BJ (cell line): ENCODE data around the gene HFE. TPM values are rescaled to one million over a fixed set of nuclear protein-coding genes. Genes with fewer than 3 reads are reported as not detected.
A peak's percentile ranks its signal among the peaks of the same experiment; 100 is the strongest.

ENCODE experiments used
- CTCF ChIA-PET: fragments of 350-600 bp; formaldehyde crosslinking; extraction: SDS; loops from one replicate; lab custom pipeline; 2021; ENCODE audit warnings: antibody characterized with exemption, inconsistent platforms; lab: Yijun Ruan, JAX
- POLR2A ChIA-PET: fragments of 300-600 bp; sonication (Branson Sonifier 250); formaldehyde crosslinking; extraction: SDS; loops from one replicate; lab custom pipeline; 2021; ENCODE audit warnings: antibody characterized with exemption; lab: Charles Lee
- DNase-seq: peaks from one replicate; pipeline ENCODE4 v3.0.0-alpha.2; 2011; ENCODE audit warnings: low read depth
- H3K27me3 ChIP-seq: 2 replicates; pipeline ENCODE4 v1.6.0; 2011; ENCODE audit warnings: low read length; ENCODE audit not compliant: control insufficient read depth, insufficient read depth
- H3K36me3 ChIP-seq: 2 replicates; pipeline ENCODE4 v1.5.1; 2011; ENCODE audit warnings: low read length; ENCODE audit not compliant: control insufficient read depth, insufficient read depth
- H3K4me3 ChIP-seq: 2 replicates; pipeline ENCODE4 v1.5.1; 2011; ENCODE audit warnings: low read depth, mild to moderate bottlenecking, control low read depth, low read length
- polyA plus RNA-seq: library from polyadenylated mRNA; depleted of rRNA; stranded (reverse); fragments of >200 nt; gene quantifications from 2 replicates; pipeline ENCODE4 v1.2.3, GENCODE V29; 2011
- TF ChIP-seq, protein P1 (sequence below): IDR thresholded peaks from 2 replicates; pipeline ENCODE4 v1.5.1; 2011; ENCODE audit warnings: low read depth, mild to moderate bottlenecking, control low read depth, inconsistent platforms, low read length, moderate library complexity; ENCODE audit not compliant: insufficient read depth

HFE gene
- polyA plus RNA-seq, 1 experiment: 24.3 TPM

DNA sequence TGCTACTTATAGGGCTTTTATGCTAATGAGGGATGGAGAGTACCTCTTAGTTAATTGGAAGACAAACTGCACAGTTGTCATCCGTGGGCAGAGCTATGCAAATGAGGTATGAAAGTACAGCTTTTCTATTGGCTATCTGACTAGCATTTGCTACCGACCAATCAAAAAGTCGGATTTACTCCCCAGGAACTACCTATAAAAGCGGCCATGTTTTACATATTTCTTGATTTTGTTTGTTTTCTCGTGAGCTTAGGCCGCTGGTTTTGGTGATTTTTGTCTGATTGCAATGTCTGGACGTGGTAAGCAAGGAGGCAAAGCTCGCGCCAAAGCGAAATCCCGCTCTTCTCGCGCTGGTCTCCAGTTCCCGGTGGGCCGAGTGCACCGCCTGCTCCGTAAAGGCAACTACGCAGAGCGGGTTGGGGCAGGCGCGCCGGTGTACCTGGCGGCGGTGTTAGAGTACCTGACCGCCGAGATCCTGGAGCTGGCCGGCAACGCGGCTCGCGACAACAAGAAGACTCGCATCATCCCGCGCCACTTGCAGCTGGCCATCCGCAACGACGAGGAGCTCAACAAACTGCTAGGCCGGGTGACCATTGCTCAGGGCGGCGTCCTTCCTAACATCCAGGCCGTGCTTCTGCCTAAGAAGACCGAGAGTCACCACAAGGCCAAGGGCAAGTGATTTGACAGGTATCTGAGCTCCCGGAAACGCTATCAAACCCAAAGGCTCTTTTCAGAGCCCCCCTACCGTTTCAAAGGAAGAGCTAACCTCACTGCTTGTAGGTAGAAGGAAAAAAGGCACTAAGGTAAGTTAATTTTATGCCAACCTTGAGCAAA is 36.9 kb downstream of the HFE start:
- Histone ChIP-seq H3K4me3 (peak overlapping the region; percentile 59), H3K27me3 (no peaks in the 10 kb centered on the region), H3K36me3 (no peaks in the 10 kb centered on the region; the same call in 1 of the 2 replicates)
- ChIA-PET CTCF (interaction anchor here (0.7 to 2.3 kb wide), 7 partner anchors 27 to 98 kb away, joined by 3 to 11 read pairs (median 4); a partner anchor contains a TSS), POLR2A (interaction anchor here (0.6 to 5.2 kb wide), 33 partner anchors 17 to 1769 kb away, joined by 3 to 172 read pairs (median 5); a partner anchor contains a TSS)
- TF ChIP-seq, protein P1, sequence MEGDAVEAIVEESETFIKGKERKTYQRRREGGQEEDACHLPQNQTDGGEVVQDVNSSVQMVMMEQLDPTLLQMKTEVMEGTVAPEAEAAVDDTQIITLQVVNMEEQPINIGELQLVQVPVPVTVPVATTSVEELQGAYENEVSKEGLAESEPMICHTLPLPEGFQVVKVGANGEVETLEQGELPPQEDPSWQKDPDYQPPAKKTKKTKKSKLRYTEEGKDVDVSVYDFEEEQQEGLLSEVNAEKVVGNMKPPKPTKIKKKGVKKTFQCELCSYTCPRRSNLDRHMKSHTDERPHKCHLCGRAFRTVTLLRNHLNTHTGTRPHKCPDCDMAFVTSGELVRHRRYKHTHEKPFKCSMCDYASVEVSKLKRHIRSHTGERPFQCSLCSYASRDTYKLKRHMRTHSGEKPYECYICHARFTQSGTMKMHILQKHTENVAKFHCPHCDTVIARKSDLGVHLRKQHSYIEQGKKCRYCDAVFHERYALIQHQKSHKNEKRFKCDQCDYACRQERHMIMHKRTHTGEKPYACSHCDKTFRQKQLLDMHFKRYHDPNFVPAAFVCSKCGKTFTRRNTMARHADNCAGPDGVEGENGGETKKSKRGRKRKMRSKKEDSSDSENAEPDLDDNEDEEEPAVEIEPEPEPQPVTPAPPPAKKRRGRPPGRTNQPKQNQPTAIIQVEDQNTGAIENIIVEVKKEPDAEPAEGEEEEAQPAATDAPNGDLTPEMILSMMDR: no peak
- peak; percentile 99 for DNase-seq

DNA sequence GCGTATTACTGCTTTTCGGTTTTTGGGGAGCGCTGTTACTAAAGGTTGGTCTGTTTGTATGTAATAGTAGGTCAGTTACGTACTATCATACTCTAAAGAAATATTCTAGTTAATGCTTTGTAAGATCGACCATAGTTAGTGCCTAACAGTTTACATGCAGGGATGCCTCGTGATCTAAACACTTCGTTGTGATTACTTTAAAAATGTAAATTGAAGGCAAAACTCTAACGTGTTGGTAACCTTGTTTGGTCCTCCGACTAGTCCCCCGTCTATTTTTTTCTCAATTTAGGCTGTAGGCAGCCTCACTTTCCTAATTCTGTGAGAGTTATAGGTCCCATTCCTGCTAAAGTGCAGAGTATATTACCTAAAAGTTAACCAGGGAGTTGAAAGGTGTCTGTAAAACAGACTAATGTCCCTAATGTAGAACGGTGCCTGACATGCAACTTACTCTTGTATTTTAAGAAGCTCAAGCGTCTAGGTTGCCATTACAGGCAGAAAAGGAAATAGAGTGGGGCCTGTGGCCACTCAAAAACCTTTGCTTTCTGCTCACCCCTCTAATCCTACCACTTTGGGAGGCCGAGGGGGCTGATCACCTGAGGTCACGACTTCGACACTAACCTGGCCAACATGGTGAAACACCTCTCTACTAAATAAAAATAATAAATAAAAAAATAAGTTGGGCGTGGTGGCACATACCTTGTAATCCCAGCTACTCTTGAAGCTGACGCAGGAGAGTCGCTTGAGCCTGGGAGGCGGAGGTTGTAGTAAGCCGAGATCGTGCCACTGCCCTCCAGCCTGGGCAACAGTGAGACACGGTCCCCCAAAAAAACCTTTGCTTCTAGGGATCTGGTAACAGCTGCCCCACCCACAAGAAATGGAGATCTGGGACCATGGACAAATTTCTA is 37.8 kb downstream of the HFE start:
- no peaks in the 10 kb centered on the region for H3K27me3 ChIP-seq
- peak overlapping the region; percentile 58 for H3K4me3 ChIP-seq
- ChIA-PET CTCF (interaction anchor here (0.7 to 2.3 kb wide), 7 partner anchors 26 to 429 kb away, joined by 3 to 11 read pairs (median 3); a partner anchor contains a TSS), POLR2A (interaction anchor here (0.5 to 5.2 kb wide), 18 partner anchors 18 to 1768 kb away, joined by 3 to 172 read pairs (median 8); a partner anchor contains a TSS)
- H3K36me3 ChIP-seq: peaks cover 2% of the 10 kb centered on the region
- DNase-seq: no peak
- TF ChIP-seq, protein P1: no peak

DNA sequence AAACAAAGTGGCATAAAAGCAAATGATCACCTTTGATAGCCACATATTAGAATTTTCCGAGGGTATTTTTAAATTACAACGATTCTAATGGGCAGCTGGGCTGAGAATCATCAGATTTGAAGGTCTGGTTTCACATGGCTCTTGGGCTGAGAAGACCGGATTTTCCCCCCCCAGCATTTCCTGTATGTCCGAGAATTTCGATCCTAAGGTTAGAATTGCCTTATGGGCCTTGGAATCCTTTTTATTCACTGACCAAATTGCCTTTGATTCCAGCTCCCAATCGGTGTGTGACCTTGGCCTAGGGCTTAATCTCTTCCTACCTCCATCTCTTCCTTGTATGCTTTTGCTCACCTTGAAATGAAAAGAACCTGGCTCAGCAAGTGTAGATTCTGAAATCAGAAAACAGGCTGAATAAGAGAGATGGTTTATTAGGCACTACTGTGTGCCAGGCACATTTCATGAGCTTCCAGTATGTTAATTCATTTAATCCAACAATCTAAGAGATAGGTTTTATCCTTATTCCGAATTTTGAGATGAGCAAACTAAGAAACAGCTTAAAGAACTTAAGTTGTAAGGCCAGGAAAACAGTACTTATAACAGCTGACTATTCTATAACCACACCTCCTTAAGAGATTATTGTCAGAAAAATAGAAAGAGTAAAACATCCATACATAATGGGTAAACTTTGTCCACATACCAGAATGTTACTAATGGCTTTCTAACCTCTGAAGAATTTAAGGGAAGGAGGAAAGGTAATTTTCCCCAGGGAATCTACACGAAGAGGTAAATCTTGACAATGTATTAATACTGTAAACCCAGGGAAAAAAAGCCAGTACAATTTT is 39.4 kb downstream of the HFE start:
- DNase-seq: no peak
- peak overlapping the region; percentile 58 for H3K4me3 ChIP-seq
- POLR2A ChIA-PET: interaction anchor here (0.6 to 5.2 kb wide), 4 partner anchors 10 to 83 kb away, joined by 3 to 172 read pairs (median 28); a partner anchor contains a TSS
- H3K27me3 ChIP-seq: no peaks in the 10 kb centered on the region
- H3K36me3 ChIP-seq: peaks cover 6% of the 10 kb centered on the region
- CTCF ChIA-PET: interaction anchor here (1.1 to 1.3 kb wide), 4 partner anchors 27 to 428 kb away, joined by 3 read pairs; a partner anchor contains a TSS
- TF ChIP-seq, protein P1: no peak

- POLR2A ChIA-PET: interaction anchor here (0.7 to 1.1 kb wide), 2 partner anchors 28 to 83 kb away, joined by 3 to 4 read pairs; a partner anchor contains a TSS
- Histone ChIP-seq H3K36me3 (peaks cover 6% of the 10 kb centered on the region), H3K27me3 (no peaks in the 10 kb centered on the region), H3K4me3 (peak overlapping the region; percentile 58; the same call in 1 of the 2 replicates)
- CTCF ChIA-PET: no interaction called here
- TF ChIP-seq, protein P1: no peak
- no peak for DNase-seq
Observed at GRCh38 chr6:26128013-26128771, 41.0 kb downstream of the HFE start.
